ENCODE measurements around the gene AIFM1. TPM values are rescaled to one million over a fixed set of nuclear protein-coding genes. Genes with fewer than 3 reads are reported as not detected.
A peak's percentile ranks its signal among the peaks of the same experiment; 100 is the strongest.

AIFM1 gene
- polyA plus RNA-seq (ENCODE audit: insufficient read length), result 21.3 TPM

GRCh38 chrX:130165703-130166502, at the start of gene AIFM1:
Gene AIFM1 (minus strand): TSS chrX:130165841. CDS start chrX:130165656, 185 bp downstream.
- peak; percentile 82 for DNase-seq (ENCODE audit: low read depth)

DNA sequence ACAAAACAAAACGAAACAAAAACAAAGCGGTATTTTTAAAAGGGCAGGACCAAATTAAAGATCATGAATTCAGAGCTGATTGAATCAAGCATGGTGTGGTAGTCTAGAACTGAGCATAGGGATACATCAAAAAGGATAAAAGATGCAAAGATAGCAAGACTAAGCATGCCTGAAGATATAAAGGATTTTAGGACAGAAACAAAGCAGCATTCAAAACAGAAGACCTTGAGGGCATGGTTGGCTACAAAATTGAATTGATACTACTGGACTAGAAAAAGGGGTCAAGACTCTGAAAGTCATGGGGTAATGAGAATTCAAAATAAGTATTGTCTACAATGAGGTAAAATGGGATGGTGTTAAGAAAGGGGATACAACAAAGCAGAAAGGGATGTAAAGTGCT, 47.7 kb upstream of the AIFM1 start:
- no peak for DNase-seq (ENCODE audit: low read depth)

DNA sequence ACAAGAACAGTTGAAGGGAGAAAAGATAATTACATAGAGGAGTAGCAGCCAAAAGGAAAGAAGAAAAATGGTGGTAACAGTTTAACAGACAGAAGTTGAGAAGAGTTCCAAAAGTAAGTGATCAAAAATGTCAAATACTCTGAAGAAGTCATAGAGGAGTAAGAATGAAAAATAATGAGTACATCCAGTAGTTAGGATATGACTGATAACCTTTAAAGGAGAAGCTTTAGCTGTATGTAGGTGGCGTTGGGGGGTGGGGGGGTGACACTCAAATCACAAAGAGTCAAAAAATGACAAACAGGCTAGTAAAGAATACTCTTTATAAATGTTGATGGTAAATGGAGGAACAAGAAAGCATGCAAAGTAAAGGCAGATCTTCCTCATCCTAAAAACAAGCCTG, 46.7 kb upstream of the AIFM1 start:
- no peak for DNase-seq (ENCODE audit: low read depth)

- no peak for DNase-seq (ENCODE audit: low read depth)
Measured at GRCh38 chrX:130211415-130212186, 46.0 kb upstream of the AIFM1 start.

- DNase-seq (ENCODE audit: low read depth), result no peak
Measured at GRCh38 chrX:130204647-130205046, 39.0 kb upstream of the AIFM1 start.

DNA sequence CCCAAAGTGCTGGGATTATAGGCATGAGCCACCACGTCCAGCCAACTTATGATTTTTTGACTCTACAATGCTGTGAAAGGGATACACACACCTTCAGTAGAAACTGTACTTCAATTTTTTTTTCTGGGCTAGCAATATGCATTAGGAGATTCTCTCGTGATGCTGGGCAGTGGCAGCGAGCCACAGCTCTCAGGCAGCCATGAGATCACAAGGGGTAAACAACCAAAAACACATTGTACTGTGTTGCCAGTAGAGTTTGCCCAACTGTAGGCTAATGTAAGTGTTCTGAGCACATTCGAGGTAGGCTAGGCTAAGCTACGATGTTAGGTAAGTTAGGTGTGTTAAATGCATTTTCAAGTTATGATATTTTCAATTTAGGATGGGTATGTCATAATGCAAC, 31.8 kb upstream of the AIFM1 start:
- DNase-seq (ENCODE audit: low read depth), result no peak

DNA sequence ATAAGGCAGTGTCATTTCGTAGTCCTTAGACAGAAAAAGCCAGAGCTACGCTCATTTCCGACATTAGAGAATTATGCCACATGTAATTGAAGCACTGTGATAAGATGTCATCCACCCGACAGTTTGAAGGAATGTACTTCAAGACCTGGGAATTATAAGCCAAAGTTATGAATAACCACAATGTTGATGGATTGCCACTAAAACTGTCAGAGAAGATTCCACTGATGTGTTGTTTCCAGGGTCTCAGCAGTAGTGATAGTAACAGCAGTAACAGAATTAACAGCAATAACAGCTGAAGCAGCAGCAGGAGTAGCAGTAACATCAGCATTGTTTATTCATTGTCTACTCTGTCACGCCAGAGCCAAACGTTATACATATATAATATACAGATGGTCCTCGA, 30.8 kb upstream of the AIFM1 start:
- no peak for DNase-seq (ENCODE audit: low read depth)

- no peak for DNase-seq (ENCODE audit: low read depth)
Measured at GRCh38 chrX:130190801-130191200, 25.2 kb upstream of the AIFM1 start.

GRCh38 chrX:130186651-130187050, 21.0 kb upstream of the AIFM1 start:
- no peak for DNase-seq (ENCODE audit: low read depth)

- no peak for DNase-seq (ENCODE audit: low read depth)
Measured at GRCh38 chrX:130184857-130185256, 19.2 kb upstream of the AIFM1 start.

DNA sequence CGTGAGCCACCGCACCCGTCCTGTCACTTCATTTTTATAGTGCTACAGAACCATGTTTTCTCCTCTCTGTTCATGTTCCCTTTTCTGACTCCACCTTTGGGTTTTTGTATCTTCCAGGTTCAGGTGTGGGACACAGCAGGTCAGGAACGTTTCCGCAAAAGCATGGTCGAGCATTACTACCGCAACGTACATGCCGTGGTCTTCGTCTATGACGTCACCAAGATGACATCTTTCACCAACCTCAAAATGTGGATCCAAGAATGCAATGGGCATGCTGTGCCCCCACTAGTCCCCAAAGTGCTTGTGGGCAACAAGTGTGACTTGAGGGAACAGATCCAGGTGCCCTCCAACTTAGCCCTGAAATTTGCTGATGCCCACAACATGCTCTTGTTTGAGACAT, 18.5 kb upstream of the AIFM1 start:
- no peak for DNase-seq (ENCODE audit: low read depth)

DNA sequence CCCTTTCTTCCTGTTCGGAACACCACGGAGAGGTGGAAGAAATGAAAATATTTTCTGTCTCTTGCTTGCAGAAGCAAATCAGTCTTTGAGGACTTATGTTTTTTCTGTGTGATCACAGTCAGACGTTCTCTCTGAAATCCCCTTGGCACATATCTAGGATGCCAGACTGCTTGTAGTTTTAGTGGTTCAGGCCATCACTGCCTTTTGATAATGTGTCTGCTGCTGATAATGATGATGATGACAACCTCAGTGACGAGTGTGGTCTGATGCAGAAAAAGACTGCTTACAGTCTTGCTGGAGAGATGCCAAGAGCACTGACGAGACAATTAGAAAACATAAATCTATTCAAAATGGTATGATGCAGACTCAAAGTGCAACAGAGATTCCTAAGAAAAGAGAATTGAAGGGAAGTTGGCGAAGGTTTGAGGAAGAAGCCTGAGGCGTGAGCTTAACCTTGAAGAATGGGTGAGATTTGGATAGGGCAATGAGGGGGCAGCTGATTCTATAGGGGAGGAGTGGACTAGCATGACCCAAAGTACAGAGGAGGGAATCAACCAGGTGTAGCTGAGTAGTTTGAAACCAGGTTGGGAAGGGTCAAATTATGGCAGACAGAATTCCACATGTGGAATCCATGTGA, 14.1 kb upstream of the AIFM1 start:
- no peak for DNase-seq (ENCODE audit: low read depth)

- no peak for DNase-seq (ENCODE audit: low read depth)
Measured at GRCh38 chrX:130179170-130179569, 13.5 kb upstream of the AIFM1 start.

- DNase-seq (ENCODE audit: low read depth), result no peak
Measured at GRCh38 chrX:130176942-130177341, 11.3 kb upstream of the AIFM1 start.

GRCh38 chrX:130176354-130176776, 10.7 kb upstream of the AIFM1 start:
- DNase-seq (ENCODE audit: low read depth), result no peak

DNA sequence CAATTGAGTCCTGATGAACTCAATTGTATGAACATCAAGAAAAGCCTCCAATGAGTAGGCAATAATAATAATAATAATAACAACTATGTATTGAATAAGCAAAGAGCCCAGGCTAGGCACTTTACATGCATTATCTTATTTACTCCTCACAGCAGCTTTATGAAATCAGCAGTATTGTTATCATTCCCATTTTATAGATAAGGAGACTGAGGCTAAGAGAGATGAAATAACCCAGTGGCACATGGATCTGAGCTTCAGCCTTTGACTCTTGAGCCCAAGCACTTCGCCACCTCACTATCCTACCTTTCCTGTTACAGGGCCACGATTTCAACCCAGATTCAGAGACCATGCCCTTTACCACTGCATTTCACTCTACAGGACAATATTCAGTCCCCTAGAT, 9.3 kb upstream of the AIFM1 start:
- DNase-seq (ENCODE audit: low read depth), result no peak

DNA sequence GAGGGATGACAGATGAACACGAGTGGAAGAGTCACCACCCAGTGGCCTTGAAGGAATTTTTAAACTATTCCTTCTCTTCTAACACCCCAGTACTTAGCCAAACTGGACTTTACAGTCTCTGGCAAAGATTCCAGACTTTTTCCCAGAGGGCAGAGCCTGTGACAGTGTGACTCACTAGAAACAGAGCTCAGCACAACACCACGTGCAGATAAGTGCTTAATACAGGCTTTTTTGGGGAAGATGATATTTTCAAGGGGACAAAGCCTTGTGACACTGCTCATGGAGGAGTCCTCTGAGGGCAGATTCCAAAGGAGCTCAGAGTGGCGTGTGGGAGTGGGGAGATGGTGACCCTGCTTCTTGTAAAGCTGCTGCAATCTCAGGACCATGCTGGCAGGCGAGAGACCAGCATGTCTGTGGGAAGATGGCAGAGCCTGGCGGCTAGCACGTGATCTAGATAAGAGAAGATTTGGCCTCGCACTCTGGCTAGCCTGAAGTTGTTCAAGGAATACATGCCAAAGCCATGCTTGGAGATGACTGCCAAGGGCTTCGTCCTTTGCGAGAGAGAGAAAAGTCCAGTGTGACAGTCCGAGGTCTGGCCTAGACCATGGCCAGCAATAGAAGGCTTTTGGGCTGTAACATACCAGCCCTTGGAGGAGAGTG, 8.5 kb upstream of the AIFM1 start:
- no peak for DNase-seq (ENCODE audit: low read depth)

- no peak for DNase-seq (ENCODE audit: low read depth)
Measured at GRCh38 chrX:130173190-130173895, 7.7 kb upstream of the AIFM1 start.

GRCh38 chrX:130172127-130172845, 6.6 kb upstream of the AIFM1 start:
- DNase-seq (ENCODE audit: low read depth), result no peak

DNA sequence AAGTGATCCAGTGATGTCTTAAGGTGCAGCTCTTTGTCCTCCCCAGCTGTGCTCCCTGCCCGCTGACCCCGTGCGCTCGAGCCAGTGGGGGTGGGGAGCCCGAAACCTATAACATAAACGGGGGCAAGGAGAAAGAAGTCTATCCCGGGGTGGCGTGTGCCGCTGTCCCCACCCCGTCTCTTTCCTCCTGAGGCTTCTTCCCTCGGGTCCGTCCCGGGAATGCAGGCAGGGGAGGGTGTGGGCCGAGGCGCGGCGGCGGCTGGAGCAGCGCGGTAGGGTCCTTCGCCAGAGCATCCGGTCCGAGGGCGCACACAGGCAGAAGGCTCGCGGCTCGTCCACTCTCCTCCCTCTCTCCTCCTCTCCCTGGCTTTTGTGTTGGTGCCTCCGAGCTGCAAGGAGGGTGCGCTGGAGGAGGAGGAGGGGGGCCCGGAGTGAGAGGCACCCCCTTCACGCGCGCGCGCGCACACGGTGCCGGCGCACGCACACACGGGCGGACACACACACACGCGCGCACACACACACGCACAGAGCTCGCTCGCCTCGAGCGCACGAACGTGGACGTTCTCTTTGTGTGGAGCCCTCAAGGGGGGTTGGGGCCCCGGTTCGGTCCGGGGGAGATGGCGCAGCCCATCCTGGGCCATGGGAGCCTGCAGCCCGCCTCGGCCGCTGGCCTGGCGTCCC, 5.9 kb upstream of the AIFM1 start, which contains the start of gene RAB33A:
Gene RAB33A (plus strand): TSS at position 517 of the 681 bp plus-strand sequence. CDS start 101 bp downstream, at position 618.
- no peak for DNase-seq (ENCODE audit: low read depth)

Data from forelimb muscle (tissue), 1 donor.